SK-N-DZ (cell line): Measurements from ENCODE around the gene SH3RF3.

Source experiments
- DNase-seq: peaks from one replicate; pipeline ENCODE4 v3.0.0-alpha.2; 2015; ENCODE audit warnings: low spot score

Gene SH3RF3

DNA sequence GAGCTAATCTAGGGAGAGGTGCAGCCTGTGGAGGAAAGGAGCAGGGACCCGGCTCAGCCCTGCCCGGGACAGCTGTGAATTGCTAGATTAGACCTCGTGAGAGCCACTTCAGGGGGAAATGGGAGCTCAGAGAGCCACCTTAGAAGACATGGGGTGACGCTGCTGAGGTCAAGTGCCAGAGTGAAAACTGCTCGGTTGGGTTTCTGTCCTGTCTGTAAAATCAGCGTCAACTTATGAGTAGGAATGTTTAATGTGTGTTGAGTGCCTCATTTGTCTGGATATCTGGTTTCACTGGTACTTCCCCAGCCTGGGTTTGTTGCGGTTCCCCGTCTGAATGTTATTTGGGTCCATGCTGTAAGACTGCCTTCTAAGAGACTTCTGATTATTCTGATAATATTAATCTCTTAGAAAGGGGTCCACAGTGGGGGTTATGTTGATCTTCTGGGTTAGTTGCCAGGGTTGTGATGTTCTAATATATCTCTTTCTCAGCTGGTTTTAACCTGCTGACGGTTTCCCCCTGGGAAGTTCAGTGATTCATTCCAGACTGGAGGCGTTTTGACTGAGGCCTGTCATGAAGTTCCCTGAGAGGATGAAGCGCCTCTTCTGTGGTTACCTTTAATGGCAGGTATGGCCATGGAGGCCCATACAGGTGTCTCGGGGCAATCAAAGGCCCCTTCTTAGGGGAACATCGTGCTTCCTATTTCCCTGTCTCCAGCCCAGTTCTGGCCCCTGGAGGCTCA, 175.9 kb downstream of the SH3RF3 start:
- DNase-seq, result no peak

DNA sequence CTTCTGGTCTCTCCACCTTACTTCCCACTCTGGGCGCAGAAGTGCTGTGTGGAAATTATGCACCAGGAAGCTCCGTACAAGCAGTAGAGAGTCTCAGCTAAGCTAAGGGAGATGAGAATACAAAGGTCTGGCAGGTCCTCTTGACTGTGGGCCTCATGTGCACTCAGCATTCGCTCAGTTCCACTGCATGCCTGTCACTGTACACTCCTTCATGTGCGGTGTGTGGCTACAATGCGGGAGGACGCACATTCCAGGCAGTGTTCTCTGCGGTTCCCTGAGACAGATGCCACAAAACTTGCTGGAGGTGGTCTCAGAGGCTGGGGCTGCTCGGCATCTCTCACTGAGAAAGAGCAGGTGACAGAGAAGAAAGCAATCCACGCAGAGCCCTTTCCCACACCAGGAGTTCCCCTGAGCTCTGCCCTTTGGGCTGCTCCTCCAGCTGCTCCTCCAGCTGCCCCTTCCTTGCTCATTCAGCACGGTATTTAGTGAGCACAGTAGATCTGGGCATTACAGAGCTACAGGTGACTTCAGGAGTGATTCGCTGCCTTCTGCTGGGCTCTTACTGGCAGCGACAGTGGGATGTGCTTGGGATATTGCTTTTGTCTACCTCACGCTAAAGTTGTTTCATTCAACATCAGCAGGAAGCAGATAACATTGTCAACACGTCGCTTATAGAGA, 176.6 kb downstream of the SH3RF3 start:
- DNase-seq, result no peak

DNA sequence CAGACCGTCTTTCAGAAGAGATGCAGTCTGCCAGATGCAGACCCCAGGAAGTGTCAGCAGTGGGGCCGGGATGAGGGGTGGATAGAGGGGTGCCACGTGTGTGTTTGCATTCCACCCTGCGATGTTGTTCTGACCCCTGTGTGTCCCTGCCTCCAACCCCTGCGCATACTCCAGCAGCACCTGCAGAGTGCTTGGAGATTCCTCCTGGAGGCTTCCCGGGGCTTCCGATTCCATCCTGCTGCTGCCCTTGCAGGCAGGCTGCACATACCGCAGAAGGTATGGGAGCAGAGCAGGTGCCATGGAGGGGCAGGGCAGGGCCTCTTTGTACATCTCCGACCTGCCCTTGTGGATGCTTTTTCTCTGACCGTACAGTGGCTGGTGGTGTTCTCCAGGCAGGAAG, 177.2 kb downstream of the SH3RF3 start:
- DNase-seq, result no peak

DNA sequence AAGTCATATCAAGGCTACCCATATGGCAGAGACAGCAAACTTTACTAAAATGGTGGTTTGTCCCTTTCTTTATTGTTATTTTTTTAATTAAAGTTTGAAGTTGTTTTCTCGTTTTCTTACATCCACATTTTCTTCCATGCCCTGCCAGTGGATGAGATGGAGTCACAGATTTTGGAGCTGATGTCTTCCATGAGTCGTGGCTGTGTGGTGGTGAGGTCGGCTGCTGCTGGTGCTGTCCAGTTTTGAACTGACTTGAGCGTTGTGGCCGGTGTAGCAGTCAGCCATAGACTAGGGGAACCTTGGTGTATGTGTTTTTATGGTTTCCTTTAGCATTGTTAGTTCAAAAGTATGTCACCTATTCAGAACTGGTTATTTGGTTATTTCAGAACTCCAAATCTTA, 182.8 kb downstream of the SH3RF3 start:
- no peak for DNase-seq

DNA sequence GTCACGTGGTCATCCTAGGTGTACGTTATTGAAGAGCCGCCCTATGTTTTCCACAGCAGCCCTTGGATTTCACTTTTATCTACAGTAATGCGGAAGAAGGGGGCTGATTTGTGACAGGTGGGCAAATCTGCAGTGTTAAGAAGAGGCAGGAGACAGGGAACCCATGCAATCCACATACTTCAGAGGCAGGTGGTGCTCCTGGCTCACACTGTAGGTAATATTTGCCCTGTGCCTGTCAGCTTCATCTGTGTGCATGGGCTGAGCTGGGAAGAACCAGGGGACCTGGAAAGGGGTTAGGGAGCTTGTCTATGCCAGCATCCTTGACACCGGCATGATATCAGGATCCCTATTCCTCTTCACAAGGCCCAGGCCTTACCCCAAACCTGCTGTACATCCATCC, 183.9 kb downstream of the SH3RF3 start:
- no peak for DNase-seq

DNA sequence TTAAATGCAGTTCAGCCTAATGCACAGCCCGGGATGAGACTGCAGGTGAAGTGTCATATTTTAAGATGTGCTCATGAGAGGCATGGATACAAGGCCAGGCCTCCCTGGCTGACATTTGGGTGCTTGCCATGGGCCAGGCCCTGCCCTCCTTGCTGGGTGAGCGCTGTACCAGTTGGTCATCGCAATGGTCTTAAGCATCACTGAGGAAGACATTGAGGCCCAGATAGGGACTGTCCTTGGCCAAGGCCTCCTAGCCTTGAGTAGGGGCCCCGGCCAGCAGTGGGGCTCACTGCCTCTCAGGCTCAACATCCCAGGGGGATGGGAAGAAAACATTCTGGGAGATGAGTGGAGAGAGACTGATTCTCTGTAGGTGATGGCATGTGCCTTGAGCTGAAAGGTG, 184.3 kb downstream of the SH3RF3 start:
- DNase-seq, result no peak

DNA sequence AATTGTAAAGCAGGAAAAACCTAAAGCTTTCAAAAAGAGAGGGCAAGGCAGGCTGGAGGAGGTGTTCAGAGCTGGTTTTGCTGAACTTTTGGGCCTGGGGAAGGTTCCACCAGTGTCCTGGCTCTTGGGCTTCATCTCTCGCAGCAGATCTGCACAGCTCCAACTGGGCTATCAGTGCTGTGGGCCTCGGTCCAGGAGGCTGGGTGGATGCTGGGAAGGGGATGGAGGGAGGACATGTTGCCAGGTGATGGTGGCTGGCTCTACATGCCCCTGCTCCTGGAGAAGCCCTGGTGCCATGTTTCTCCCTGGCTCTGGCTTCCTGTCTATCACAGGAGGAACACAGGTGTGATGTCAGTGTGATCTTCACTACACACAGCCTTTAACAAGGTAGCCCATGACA, 187.1 kb downstream of the SH3RF3 start:
- DNase-seq, result no peak

DNA sequence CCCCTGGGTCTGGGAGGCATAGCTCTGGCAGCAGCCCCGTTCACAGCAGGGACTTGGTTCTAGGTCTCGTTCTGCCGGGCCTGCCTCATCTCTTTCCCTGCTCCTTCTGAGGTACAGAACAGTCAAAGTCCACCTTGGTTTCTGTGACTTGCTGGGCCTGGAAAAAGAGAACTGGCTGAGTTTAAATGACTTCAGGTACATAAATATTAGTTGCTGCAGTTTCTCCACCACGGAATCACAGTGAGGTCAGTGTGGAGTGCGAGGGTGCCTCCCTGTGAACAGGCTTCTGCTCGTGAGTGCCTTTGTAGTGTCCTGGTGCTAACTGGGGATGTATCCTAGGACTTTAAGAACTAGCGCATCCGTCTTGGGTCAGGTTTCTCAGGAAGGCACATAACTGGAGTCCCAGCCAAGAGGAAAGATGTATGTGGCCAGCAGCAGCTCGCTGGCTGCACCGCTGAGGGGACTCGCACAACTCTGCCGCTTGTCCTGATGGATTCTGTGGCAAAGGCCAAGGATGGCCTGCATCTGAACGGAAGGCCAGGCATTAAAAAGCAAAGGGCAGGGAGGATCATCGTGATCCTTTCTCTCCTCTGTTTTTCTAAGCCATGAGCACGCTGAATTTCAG, 188.6 kb downstream of the SH3RF3 start:
- no peak for DNase-seq

DNA sequence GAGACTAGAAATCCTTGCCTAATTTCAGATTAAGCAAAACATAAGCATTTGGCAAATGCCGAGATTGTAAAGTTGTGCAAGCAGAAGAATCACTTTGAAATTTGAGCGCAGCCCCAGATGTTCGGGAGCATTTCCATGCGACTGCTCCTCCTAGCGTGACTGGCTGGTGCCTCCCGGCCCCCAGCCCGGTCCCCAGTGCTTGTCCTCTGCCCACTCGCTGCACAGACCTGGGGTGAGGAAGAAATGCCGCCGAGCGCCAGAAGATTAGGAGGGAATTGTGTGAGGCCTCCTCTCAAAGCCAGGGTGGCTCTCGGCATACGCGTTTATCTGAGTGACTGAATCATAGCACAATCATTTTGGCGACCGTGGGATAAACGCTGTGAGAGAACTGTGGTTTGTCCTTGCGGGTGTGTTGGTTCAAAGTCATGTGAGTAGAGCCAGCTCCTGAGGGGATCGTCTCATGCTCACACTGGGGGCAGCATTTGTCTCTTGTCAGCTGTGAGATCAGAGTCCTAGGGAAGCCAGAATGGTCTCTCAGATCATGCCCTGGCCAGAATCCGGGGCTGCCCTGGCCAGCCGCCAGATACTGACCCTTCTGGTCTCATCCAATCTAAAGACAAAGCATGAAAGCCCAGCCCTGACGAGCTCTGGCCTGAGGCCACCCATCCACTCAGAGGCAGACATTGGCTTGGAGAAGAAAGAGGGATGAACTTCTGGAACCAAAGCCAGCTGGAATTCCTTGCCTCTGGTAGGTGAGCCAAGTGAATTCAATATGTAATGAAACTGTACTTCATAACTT, 189.3 kb downstream of the SH3RF3 start:
- no peak for DNase-seq

DNA sequence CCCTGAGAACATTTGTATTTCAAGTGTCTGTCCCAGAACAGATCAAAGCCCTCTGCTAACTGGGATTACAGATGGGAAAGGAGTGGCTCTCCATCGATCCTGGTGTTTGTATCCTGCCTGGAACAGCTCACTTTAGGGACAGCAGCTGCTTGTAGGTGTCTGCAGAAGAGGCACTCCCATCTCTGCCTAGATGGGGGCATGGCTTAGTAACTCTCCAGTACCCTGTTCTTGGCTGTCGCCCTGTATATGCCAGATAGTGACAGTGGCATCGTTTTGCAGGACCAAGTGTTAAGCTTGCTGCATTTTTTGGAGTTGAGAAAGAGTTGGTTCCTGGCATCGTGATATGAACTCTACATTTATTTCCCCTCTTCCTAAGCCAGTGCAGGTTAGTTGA, 189.9 kb downstream of the SH3RF3 start:
- no peak for DNase-seq

DNA sequence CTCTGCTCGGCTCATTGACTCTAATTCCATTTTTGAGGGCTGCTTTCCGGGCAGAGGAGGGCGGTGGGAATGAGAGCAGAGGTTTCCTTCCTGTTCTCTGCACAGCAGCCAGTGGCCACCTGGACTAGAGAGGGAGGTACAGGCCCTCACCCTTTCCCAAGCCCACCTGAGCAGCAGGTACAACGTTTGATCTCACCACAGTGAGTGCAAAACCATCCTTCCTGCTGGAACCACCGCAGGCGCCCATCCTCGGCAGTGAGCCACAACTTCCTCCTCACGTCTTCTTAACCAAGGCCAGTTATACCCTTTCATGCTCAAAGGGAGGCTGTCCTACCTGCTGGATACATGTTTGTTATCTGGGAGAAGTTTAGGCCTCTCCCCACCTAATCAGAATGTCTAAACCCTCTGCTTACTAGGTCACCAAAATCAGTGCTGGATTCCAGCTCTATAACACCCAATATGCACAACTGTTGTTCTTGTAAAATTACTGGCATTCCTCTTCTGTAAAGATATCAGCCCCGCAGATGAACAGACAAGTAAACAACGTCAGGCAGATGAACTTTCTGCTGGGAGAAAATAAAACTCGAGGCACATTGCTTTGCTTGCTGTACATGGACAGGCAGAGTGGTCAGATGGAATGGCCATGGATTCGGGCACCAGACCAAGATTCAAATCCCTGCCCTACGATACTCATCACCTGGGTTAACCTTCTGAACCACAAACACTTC, 191.4 kb downstream of the SH3RF3 start:
- no peak for DNase-seq

DNA sequence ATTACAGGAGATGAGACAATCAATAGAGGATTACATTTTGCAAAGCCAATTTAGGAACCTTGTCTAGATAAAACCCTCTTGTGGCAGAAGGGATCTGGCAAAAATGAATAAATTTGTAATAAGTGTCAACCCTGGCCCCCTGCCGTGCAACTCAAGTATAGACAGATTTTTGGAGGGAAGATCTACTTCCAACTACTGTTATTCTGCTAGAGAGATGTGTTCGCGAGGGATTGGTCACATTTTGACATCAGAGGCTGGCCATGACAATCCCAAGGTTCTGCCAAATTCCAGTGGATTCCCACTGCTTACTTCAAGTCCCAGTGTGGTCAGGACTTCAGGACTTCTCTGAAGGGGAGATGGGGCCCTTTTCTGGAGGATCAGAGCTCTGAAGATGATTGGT, 192.6 kb downstream of the SH3RF3 start:
- DNase-seq, result no peak

DNA sequence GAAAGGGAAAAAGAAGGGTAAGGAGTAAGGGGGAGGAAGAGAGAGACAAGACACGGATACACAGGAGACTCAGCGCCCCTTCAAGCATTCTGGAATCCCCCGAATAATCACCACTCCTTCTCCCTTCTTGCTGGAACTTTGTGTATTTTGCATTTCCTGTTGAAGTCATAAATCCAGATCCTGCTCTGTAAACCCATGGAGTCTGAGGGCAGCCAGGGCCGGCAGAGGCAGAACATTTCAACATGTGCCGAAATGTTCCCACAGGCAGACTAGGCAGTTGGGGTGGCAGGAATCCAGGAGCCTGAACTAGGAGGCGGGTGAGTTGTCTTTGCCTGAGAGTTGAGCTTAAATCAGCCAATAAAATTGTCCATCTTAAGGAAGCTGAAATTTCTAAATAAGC, 193.1 kb downstream of the SH3RF3 start:
- DNase-seq, result no peak

DNA sequence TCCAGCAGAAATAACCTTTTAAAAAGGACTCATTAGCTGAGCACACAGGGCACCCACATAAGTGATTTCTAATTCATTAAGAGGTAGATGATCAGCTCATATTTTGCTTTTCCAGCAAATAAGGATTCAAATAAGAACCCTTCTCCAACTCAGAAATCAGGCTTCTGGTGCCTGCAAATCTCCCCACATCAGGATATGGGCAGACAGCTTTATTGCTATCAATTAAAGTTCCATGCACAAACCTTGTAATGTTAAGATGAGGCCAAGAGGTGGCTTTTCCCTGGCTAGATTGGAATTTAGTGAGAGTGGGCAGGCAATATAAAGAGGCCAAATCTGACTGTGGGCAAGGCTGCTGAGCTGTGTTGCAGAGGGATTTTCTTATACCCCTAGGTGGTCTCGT, 193.6 kb downstream of the SH3RF3 start:
- DNase-seq, result no peak

DNA sequence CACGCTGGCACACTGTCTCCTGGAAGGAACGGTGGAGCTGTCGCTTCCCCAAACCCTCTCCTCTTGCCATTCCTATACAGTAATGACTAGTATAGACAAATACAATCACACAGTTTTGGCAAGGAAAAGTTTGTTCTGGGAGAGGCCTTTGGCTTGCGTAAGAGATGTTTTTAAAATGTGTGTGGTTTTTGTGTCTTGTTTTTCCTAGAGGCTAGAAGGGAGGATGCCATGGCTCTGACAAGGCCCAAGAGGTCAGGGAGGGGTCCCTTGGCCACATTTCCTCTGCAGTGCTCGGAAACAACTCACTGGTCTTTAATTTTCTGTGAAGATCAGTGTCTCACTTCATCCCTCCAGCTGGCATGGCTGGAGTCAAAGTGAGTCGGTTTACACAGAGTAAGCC, 195.9 kb downstream of the SH3RF3 start:
- no peak for DNase-seq

DNA sequence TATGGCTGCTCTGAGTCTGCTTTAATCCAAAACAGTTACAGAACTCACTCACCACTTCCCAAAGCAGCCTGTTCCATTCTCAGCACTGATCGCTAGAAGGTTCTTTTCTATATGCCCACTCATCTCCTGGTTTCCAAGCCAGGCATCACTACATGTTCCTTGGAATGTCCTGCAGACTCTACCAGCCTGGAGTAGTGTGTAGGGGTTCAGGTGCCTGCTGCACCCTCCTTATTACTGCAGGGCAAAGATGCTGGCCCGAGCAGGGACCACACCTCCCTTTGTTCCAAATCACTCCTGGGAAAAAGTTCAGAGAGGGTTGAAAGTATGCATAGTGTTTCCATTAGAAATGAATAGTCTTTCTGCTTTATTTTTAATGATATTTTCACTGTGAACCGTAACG, 196.6 kb downstream of the SH3RF3 start:
- DNase-seq, result no peak

DNA sequence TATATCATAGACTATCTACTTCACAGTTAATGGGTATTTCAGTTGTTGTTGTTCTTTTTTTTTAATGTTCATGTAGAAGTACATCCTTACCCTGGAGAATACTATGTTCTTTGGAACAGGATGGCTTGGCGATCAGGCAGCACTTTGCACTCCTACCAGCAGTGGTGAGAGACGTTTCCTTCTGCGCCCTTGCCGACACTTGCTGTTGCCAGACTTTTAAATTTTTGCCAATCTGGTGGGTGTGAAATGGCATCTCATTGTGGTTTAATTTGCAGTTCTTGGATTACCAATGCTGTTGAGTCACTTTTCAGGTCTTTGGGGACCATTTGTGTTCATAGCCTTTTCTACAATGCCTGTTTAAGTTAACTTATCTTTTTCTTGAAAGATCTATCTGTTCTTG, 197.3 kb downstream of the SH3RF3 start:
- no peak for DNase-seq

DNA sequence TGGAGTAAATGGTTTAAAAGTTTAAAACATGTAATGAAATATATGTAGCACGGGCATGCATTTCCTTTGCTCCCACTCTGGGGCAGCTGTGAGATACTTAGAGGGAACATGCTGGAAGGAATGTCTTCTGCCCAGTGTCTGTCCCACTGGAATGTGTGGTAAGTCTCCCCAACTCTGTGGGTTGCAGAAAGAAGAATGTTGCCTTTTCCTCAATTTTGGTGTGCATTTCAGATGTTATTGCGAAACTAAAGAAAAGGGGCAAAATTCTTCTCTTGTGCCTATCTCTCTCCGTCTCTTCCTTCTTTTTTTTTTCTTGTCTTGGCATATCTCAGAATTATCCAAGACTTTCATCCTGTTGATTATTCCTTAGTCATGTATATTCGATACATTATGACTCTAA, 201.1 kb downstream of the SH3RF3 start:
- no peak for DNase-seq

DNA sequence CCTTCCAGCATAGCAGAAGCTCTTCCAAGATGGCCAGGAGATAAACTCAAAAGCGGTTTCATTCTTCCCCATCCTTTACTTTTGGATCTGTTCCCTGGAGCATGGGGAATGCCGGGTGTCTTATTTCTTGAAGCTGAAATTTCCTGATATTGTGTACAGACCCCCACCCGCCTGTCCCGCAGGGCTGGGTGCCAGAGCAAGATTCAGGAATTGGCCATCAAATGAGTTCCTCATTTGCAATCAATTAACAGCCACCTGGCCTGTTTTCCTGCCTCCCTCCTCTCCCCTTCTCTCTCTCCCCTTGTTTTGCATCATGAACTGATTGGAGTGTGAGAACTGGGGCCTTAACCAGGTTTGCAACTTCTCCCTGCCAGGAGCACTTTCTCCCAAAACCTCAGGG, 202.1 kb downstream of the SH3RF3 start:
- DNase-seq, result no peak

DNA sequence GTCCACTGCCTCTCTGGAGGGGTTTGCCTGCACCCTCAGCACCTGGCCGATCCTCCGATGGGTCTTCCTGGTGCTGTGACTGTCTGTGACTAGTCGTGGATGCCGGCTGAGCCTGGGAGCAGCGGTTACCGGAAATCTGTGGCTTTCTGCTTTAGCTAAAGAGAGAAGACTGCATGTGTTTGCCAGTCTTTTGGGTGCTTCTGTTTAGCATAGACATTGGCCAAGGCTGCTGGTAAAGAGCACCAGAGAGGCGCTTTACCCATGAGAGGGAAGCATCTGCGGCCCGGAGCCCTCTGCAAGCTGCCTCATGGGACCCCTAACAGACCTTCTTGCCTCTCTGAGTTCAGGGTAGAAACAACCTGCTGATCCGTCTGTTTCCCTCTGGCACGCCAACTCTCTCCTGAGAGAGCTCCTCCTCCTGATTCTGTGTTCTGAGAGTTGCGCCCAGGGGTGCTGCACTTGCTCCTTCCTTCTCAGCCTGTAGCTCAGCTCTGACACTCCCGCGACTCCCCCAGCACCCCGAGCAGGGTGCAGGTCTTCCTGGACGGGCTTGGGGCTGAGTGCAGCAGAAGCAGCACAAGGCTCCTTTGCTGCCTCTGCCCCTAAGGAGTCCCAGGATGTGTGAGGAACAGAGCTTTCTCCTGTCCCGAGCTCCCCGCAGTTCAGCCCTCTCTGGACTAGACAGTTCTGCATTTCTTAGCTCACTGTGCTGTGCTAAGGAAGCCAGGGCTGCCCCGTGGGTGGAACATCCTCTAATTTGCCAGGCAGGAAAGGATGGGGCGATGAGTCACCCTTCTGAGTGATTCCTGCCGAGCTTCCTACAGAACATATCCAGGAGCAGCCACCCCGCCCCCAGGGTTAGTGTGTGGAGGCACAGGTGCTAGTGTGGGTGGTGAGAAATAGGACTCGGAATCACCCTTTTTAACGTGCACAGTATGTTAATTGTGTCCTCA, 203.2 kb downstream of the SH3RF3 start:
- no peak for DNase-seq
